Neural cell (in vitro differentiated cells): Measurements from ENCODE around the gene NPFF. TPM values are rescaled to one million over a fixed set of nuclear protein-coding genes. Genes with fewer than 3 reads are reported as not detected.

Experiments used
- H2AFZ ChIP-seq: fragments of 200-600, 300-800 bp; sonication (generic), shearing (Covaris generic); 2 replicates; pipeline ENCODE4 v1.6.0; 2014; ENCODE audit warnings: low read depth, mild to moderate bottlenecking, antibody characterized with exemption, low read length, moderate library complexity
- H3F3A ChIP-seq: fragments of 200-600 bp; shearing (Covaris generic); 2 replicates; pipeline ENCODE4 v1.6.1; 2016; ENCODE audit warnings: mild to moderate bottlenecking, moderate library complexity, mixed read lengths, antibody characterized with exemption, low read length; ENCODE audit not compliant: insufficient read depth, poor library complexity, severe bottlenecking
- H3K27ac ChIP-seq: fragments of 200-600, 300-800 bp; sonication (generic), shearing (Covaris generic); 2 replicates; pipeline ENCODE4 v1.5.1; 2014; ENCODE audit warnings: mild to moderate bottlenecking, low read length, moderate library complexity
- H3K27me3 ChIP-seq: fragments of 300-800, 200-600 bp; sonication (generic), shearing (Covaris generic); 2 replicates; pipeline ENCODE4 v1.6.0; 2014; ENCODE audit warnings: mild to moderate bottlenecking, low read depth, low read length, moderate library complexity; ENCODE audit not compliant: insufficient read depth
- H3K36me3 ChIP-seq: fragments of 300-800, 200-600 bp; sonication (generic), shearing (Covaris generic); 2 replicates; pipeline ENCODE4 v1.5.1; 2014; ENCODE audit warnings: mild to moderate bottlenecking, antibody characterized with exemption, low read length, moderate library complexity; ENCODE audit not compliant: insufficient read depth
- H3K4me2 ChIP-seq: fragments of 300-800, 200-600 bp; sonication (generic), shearing (Covaris generic); 2 replicates; pipeline ENCODE4 v1.6.0; 2014; ENCODE audit warnings: mild to moderate bottlenecking, low read length
- H3K4me3 ChIP-seq: fragments of 300-800, 200-600 bp; sonication (generic), shearing (Covaris generic); 2 replicates; pipeline ENCODE4 v1.5.1; 2014; ENCODE audit warnings: mild to moderate bottlenecking, low read length, moderate library complexity
- H3K79me2 ChIP-seq: fragments of 200-600 bp; shearing (Covaris generic); replicated peaks from 2 replicates; pipeline ENCODE4 v1.6.0; 2014; ENCODE audit warnings: mild to moderate bottlenecking, low read length, moderate library complexity; ENCODE audit not compliant: insufficient read depth
- H3K9ac ChIP-seq: fragments of 300-800, 200-600 bp; sonication (generic), shearing (Covaris generic); 2 replicates; pipeline ENCODE4 v1.6.1; 2016; ENCODE audit warnings: mild to moderate bottlenecking, low read length, mixed read lengths
- H3K9me2 ChIP-seq: fragments of 200-600 bp; shearing (Covaris generic); 2 replicates; pipeline ENCODE4 v1.6.1; 2016; ENCODE audit warnings: mild to moderate bottlenecking, low read length, mixed read lengths; ENCODE audit not compliant: insufficient read depth
- H3K9me3 ChIP-seq: fragments of 200-600, 300-800 bp; sonication (generic), shearing (Covaris generic); 2 replicates; pipeline ENCODE4 v1.6.1; 2016; ENCODE audit warnings: mild to moderate bottlenecking, mixed run types, low read length, moderate library complexity, mixed read lengths
- H4K20me1 ChIP-seq: fragments of 200-600 bp; shearing (Covaris generic); 2 replicates; pipeline ENCODE4 v1.6.1; 2016; ENCODE audit warnings: mild to moderate bottlenecking, mixed run types; ENCODE audit not compliant: insufficient read depth
- EP300 ChIP-seq: fragments of 450-650 bp; conservative IDR thresholded peaks from 2 replicates; pipeline ENCODE4 v1.6.1; 2014; ENCODE audit warnings: antibody characterized with exemption, mild to moderate bottlenecking, moderate library complexity; ENCODE audit not compliant: poor library complexity, severe bottlenecking
- MXI1 ChIP-seq: fragments of 450-650 bp; conservative IDR thresholded peaks from 2 replicates; pipeline ENCODE4 v1.6.1; 2014; ENCODE audit warnings: antibody characterized with exemption, mild to moderate bottlenecking; ENCODE audit not compliant: poor library complexity, severe bottlenecking
- POLR2AphosphoS5 ChIP-seq: IDR thresholded peaks from 2 replicates; pipeline ENCODE4 v1.6.1; 2012
- RAD21 ChIP-seq: fragments of 450-650 bp; conservative IDR thresholded peaks from 2 replicates; pipeline ENCODE4 v1.6.1; 2014; ENCODE audit warnings: antibody characterized with exemption, mild to moderate bottlenecking, moderate library complexity
- SMC3 ChIP-seq: fragments of 450-650 bp; conservative IDR thresholded peaks from 2 replicates; pipeline ENCODE4 v1.6.1; 2014; ENCODE audit warnings: antibody characterized with exemption, mild to moderate bottlenecking, moderate library complexity; ENCODE audit not compliant: poor library complexity
- TAF1 ChIP-seq: IDR thresholded peaks from 2 replicates; pipeline ENCODE4 v1.6.1; 2012; ENCODE audit warnings: low read depth
- polyA plus RNA-seq: library from polyadenylated mRNA; depleted of rRNA; stranded (reverse); fragments of >200 nt; gene quantifications from 2 replicates; pipeline ENCODE4 v1.2.3, GENCODE V29; 2014
- TF ChIP-seq, protein P1 (sequence below): fragments of 450-650 bp; IDR thresholded peaks from 2 replicates; pipeline ENCODE4 v1.5.1; 2014; ENCODE audit warnings: antibody characterized with exemption, mild to moderate bottlenecking, moderate library complexity; ENCODE audit not compliant: poor library complexity, severe bottlenecking
- TF ChIP-seq, protein P2 (sequence below): IDR thresholded peaks from 2 replicates; pipeline ENCODE4 v1.6.1; 2012; ENCODE audit warnings: borderline replicate concordance

The NPFF gene
- polyA plus RNA-seq, 1 donor from 2014 or later: not detected

GRCh38 chr12:53500776-53501614, 6.3 kb downstream of the NPFF start, which contains the start of gene TARBP2:
Gene TARBP2 (plus strand): TSS chr12:53501283. CDS start chr12:53501409, 126 bp downstream.
- Histone ChIP-seq H3K4me3 (peak within 1 kb of the TSS; percentile 71), H3K4me2 (peak within 1 kb of the TSS; percentile 100)

GRCh38 chr12:53500142-53500775, 7.0 kb downstream of the NPFF start:
- H3K9ac ChIP-seq: peak overlapping the region; percentile 99
- TF ChIP-seq SMC3: no peak
- TF ChIP-seq MXI1: no peak
- TF ChIP-seq TAF1: peak; percentile 67
- TF ChIP-seq EP300: no peak
- peak; percentile 98 for TF ChIP-seq POLR2AphosphoS5
- TF ChIP-seq, protein P1, sequence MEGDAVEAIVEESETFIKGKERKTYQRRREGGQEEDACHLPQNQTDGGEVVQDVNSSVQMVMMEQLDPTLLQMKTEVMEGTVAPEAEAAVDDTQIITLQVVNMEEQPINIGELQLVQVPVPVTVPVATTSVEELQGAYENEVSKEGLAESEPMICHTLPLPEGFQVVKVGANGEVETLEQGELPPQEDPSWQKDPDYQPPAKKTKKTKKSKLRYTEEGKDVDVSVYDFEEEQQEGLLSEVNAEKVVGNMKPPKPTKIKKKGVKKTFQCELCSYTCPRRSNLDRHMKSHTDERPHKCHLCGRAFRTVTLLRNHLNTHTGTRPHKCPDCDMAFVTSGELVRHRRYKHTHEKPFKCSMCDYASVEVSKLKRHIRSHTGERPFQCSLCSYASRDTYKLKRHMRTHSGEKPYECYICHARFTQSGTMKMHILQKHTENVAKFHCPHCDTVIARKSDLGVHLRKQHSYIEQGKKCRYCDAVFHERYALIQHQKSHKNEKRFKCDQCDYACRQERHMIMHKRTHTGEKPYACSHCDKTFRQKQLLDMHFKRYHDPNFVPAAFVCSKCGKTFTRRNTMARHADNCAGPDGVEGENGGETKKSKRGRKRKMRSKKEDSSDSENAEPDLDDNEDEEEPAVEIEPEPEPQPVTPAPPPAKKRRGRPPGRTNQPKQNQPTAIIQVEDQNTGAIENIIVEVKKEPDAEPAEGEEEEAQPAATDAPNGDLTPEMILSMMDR: no peak
- H3K4me3 ChIP-seq: peak overlapping the region; percentile 71
- peaks cover 3% of the 10 kb centered on the region for H3K36me3 ChIP-seq
- no peaks in the 10 kb centered on the region for H4K20me1 ChIP-seq
- peaks cover 50% of the 10 kb centered on the region for H3K79me2 ChIP-seq
- H3K9me2 ChIP-seq: no peaks in the 10 kb centered on the region
- H3F3A ChIP-seq: peaks cover 13% of the 10 kb centered on the region
- H2AFZ ChIP-seq: no peak overlapping the region
- H3K4me2 ChIP-seq: peak overlapping the region; percentile 96
- H3K9me3 ChIP-seq: no peaks in the 10 kb centered on the region
- H3K27ac ChIP-seq: peak overlapping the region; percentile 99
- no peaks in the 10 kb centered on the region for H3K27me3 ChIP-seq

More at GRCh38 chr12:53500776-53501614, 6.3 kb downstream of the NPFF start, which contains the start of gene TARBP2:
- H3K9me2 ChIP-seq: no peaks in the 10 kb centered on the region
- TF ChIP-seq MXI1 (peak; percentile 93), SMC3 (peak; percentile 40), RAD21 (peak; percentile 28), EP300 (no peak), POLR2AphosphoS5 (peak; percentile 83), TAF1 (peak; percentile 55)
- TF ChIP-seq, protein P2, sequence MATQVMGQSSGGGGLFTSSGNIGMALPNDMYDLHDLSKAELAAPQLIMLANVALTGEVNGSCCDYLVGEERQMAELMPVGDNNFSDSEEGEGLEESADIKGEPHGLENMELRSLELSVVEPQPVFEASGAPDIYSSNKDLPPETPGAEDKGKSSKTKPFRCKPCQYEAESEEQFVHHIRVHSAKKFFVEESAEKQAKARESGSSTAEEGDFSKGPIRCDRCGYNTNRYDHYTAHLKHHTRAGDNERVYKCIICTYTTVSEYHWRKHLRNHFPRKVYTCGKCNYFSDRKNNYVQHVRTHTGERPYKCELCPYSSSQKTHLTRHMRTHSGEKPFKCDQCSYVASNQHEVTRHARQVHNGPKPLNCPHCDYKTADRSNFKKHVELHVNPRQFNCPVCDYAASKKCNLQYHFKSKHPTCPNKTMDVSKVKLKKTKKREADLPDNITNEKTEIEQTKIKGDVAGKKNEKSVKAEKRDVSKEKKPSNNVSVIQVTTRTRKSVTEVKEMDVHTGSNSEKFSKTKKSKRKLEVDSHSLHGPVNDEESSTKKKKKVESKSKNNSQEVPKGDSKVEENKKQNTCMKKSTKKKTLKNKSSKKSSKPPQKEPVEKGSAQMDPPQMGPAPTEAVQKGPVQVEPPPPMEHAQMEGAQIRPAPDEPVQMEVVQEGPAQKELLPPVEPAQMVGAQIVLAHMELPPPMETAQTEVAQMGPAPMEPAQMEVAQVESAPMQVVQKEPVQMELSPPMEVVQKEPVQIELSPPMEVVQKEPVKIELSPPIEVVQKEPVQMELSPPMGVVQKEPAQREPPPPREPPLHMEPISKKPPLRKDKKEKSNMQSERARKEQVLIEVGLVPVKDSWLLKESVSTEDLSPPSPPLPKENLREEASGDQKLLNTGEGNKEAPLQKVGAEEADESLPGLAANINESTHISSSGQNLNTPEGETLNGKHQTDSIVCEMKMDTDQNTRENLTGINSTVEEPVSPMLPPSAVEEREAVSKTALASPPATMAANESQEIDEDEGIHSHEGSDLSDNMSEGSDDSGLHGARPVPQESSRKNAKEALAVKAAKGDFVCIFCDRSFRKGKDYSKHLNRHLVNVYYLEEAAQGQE: peak; percentile 87
- TF ChIP-seq, protein P1: no peak
- H3K9ac ChIP-seq: peak within 1 kb of the TSS; percentile 99
- H3K27me3 ChIP-seq: no peaks in the 10 kb centered on the region
- peaks cover 13% of the 10 kb centered on the region for H3F3A ChIP-seq
- H4K20me1 ChIP-seq: no peaks in the 10 kb centered on the region
- H3K9me3 ChIP-seq: no peaks in the 10 kb centered on the region
- peaks cover 3% of the 10 kb centered on the region for H3K36me3 ChIP-seq
- peak within 1 kb of the TSS; percentile 41 for H2AFZ ChIP-seq
- peak within 1 kb of the TSS; percentile 99 for H3K27ac ChIP-seq
- H3K79me2 ChIP-seq: peaks cover 44% of the 10 kb centered on the region
